Tibial nerve (tissue), 3 donors: ENCODE measurements around the gene MYL11.

Source experiments
- CTCF ChIP-seq, 5 experiments: fragments of 200-600 bp in 3 of 5; fragments of 450-650 bp in 2 of 5; sonication (generic) in 3 of 5; IDR thresholded peaks; one replicate each; pipeline ENCODE4 v1.5.1; 2016 to 2019; ENCODE audit warnings: antibody characterized with exemption in 5 of 5, mild to moderate bottlenecking in 3 of 5, moderate library complexity in 2 of 5
- POLR2A ChIP-seq, 2 donors: fragments of 450-650 bp; IDR thresholded peaks; one replicate each; pipeline ENCODE4 v1.6.1; 2017; ENCODE audit warnings: antibody characterized with exemption in 2 of 2, mild to moderate bottlenecking in 2 of 2, moderate library complexity in 2 of 2

- TF ChIP-seq CTCF (IDR thresholded peaks at IDR 0.05), result no peak
- no peak for TF ChIP-seq POLR2A (IDR thresholded peaks at IDR 0.05)
Observed at GRCh38 chr16:30357715-30358576, 16.7 kb upstream of the MYL11 start.
